Activated CD4-positive, alpha-beta T cell treated with anti-CD3 and anti-CD28 coated beads, Interleukin-2, amount 10 ng/mL, durations not matched to agents 7 days and 5 days (primary cell): ENCODE measurements around the gene MACF1. TPM values are rescaled to one million over a fixed set of nuclear protein-coding genes. Genes with fewer than 3 reads are reported as not detected.

Source experiments
- CTCF ChIA-PET: fragments of 350-600 bp; sonication (Branson Sonifier 250); formaldehyde crosslinking; loops from one replicate; lab custom pipeline; 2021; ENCODE audit warnings: antibody characterized with exemption; lab: Charles Lee
- POLR2A ChIA-PET: fragments of 350-600 bp; sonication (Branson Sonifier 250); formaldehyde crosslinking; loops from one replicate; lab custom pipeline; 2021; ENCODE audit warnings: antibody characterized with exemption; lab: Charles Lee
- DNase-seq: peaks from one replicate; pipeline ENCODE4 v3.0.0-alpha.2; 2020
- H3K27ac Mint-ChIP-seq: one replicate; pipeline ENCODE4 v1.8.0; 2021; ENCODE audit warnings: mild to moderate bottlenecking, moderate library complexity, mixed read lengths
- H3K27me3 Mint-ChIP-seq: one replicate; pipeline ENCODE4 v1.8.0; 2021; ENCODE audit warnings: mixed read lengths
- H3K36me3 Mint-ChIP-seq: one replicate; pipeline ENCODE4 v1.8.0; 2021; ENCODE audit warnings: low read depth, mixed read lengths
- H3K4me1 Mint-ChIP-seq: one replicate; pipeline ENCODE4 v1.8.0; 2021; ENCODE audit warnings: mixed read lengths
- H3K4me3 Mint-ChIP-seq: one replicate; pipeline ENCODE4 v1.8.0; 2021; ENCODE audit warnings: mild to moderate bottlenecking, moderate library complexity, mixed read lengths
- H3K9me3 Mint-ChIP-seq: one replicate; pipeline ENCODE4 v1.8.0; 2021; ENCODE audit warnings: mixed read lengths
- total RNA-seq, 2 experiments: library from RNA; stranded (reverse); gene quantifications; one replicate each; pipeline ENCODE4 v1.2.3, GENCODE V29; 2021

MACF1 gene
- total RNA-seq, 2 experiments from 2014 or later, result 375 to 395 TPM

GRCh38 chr1:39301606-39302005 is 97.1 kb downstream of the MACF1 start:
- Mint-ChIP-seq H3K4me3 (no peak overlapping the region), H3K4me1 (peaks cover 2% of the 10 kb centered on the region), H3K9me3 (no peaks in the 10 kb centered on the region), H3K27me3 (no peaks in the 10 kb centered on the region), H3K27ac (no peak overlapping the region), H3K36me3 (peaks cover 54% of the 10 kb centered on the region)
- CTCF ChIA-PET, result no interaction called here
- DNase-seq, result no peak
- POLR2A ChIA-PET, result no interaction called here

- DNase-seq, result no peak
- Mint-ChIP-seq H3K27me3 (no peaks in the 10 kb centered on the region), H3K4me1 (peaks cover 2% of the 10 kb centered on the region), H3K9me3 (no peaks in the 10 kb centered on the region), H3K27ac (no peak overlapping the region), H3K4me3 (no peak overlapping the region), H3K36me3 (peaks cover 52% of the 10 kb centered on the region)
- POLR2A ChIA-PET, result no interaction called here
- CTCF ChIA-PET, result interaction anchor here (0.6 to 0.7 kb wide), 2 partner anchors 9 to 1352 kb away, joined by 3 to 5 read pairs; no protein-coding TSS in a partner anchor
These were observed 101.1 kb downstream of the MACF1 start for GRCh38 chr1:39305555-39305954.

GRCh38 chr1:39310015-39310414 is 105.5 kb downstream of the MACF1 start:
- no peak overlapping the region for H3K27ac Mint-ChIP-seq

GRCh38 chr1:39310691-39311090 is 106.2 kb downstream of the MACF1 start:
- POLR2A ChIA-PET, result no interaction called here
- no peaks in the 10 kb centered on the region for H3K9me3 Mint-ChIP-seq
- peaks cover 2% of the 10 kb centered on the region for H3K4me1 Mint-ChIP-seq
- peaks cover 52% of the 10 kb centered on the region for H3K36me3 Mint-ChIP-seq
- no peak overlapping the region for H3K27ac Mint-ChIP-seq
- H3K27me3 Mint-ChIP-seq, result no peaks in the 10 kb centered on the region
- no peak for DNase-seq
- no peak overlapping the region for H3K4me3 Mint-ChIP-seq
- CTCF ChIA-PET, result interaction anchor here (1.1 to 1.5 kb wide), 3 partner anchors 9 to 144 kb away, joined by 4 read pairs; no protein-coding TSS in a partner anchor

More at GRCh38 chr1:39310015-39310414, 105.5 kb downstream of the MACF1 start:
- Mint-ChIP-seq H3K27me3 (no peaks in the 10 kb centered on the region), H3K4me1 (peaks cover 2% of the 10 kb centered on the region), H3K4me3 (no peak overlapping the region), H3K9me3 (no peaks in the 10 kb centered on the region), H3K36me3 (peaks cover 49% of the 10 kb centered on the region)
- no peak for DNase-seq
- ChIA-PET POLR2A (no interaction called here), CTCF (interaction anchor here (1.0 to 2.0 kb wide), 5 partner anchors 9 to 145 kb away, joined by 4 read pairs; no protein-coding TSS in a partner anchor)

DNA sequence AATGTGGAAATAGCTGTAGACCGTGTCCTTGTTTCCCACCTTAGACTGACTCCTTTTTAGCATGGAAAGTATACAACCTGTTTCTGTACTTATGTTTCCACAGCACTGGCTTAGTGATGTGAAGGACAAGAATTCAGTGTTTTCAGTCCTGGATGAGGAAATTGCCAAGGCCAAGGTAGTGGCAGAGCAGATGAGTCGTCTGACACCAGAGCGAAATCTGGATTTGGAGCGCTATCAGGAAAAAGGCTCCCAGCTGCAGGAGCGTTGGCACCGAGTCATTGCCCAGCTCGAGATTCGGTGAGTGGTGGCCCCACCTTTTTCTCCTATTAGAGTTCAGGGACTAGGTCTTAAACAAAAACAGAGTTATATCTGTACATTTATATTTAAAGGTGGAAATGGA is 112.6 kb downstream of the MACF1 start:
- no peaks in the 10 kb centered on the region for H3K9me3 Mint-ChIP-seq
- DNase-seq, result no peak
- peaks cover 66% of the 10 kb centered on the region for H3K36me3 Mint-ChIP-seq
- H3K4me3 Mint-ChIP-seq, result no peak overlapping the region
- peaks cover 7% of the 10 kb centered on the region for H3K4me1 Mint-ChIP-seq
- POLR2A ChIA-PET, result no interaction called here
- no peak overlapping the region for H3K27ac Mint-ChIP-seq
- CTCF ChIA-PET, result interaction anchor here (1.7 to 2.1 kb wide), 2 partner anchors 12 to 17 kb away, joined by 3 to 5 read pairs; no protein-coding TSS in a partner anchor
- H3K27me3 Mint-ChIP-seq, result no peaks in the 10 kb centered on the region

GRCh38 chr1:39317910-39318633 is 113.6 kb downstream of the MACF1 start:
- no peaks in the 10 kb centered on the region for H3K27me3 Mint-ChIP-seq
- H3K36me3 Mint-ChIP-seq, result peaks cover 67% of the 10 kb centered on the region
- no peak for DNase-seq
- no peak overlapping the region for H3K4me3 Mint-ChIP-seq
- CTCF ChIA-PET, result interaction anchor here (1.7 to 2.1 kb wide), 3 partner anchors 11 to 134 kb away, joined by 3 to 5 read pairs (median 5); no protein-coding TSS in a partner anchor
- no peak overlapping the region for H3K27ac Mint-ChIP-seq
- peaks cover 7% of the 10 kb centered on the region for H3K4me1 Mint-ChIP-seq
- no peaks in the 10 kb centered on the region for H3K9me3 Mint-ChIP-seq
- POLR2A ChIA-PET, result no interaction called here

DNA sequence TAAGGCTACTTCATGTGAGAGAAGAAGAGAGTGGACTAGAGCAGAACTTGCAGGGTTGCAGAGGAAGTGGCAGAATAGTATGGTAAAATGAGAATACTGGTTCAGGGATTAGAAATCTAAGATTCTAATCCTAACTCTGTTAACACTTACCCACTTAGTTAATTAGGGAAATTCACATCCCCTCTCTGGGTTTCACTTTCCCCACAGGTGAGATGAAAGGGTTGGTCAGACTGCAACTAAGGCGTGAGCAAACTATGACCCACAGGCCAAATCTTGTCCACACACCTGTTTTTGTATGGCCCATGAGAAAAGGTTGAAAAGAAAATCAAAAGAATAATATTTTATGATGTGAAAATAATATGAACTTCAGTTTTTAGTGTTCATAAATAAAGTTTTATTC is 117.5 kb downstream of the MACF1 start:
- H3K9me3 Mint-ChIP-seq, result no peaks in the 10 kb centered on the region
- no peaks in the 10 kb centered on the region for H3K27me3 Mint-ChIP-seq
- ChIA-PET POLR2A (no interaction called here), CTCF (no interaction called here)
- no peak overlapping the region for H3K4me3 Mint-ChIP-seq
- H3K36me3 Mint-ChIP-seq, result peaks cover 60% of the 10 kb centered on the region
- no peak overlapping the region for H3K27ac Mint-ChIP-seq
- no peak for DNase-seq
- H3K4me1 Mint-ChIP-seq, result peaks cover 8% of the 10 kb centered on the region

GRCh38 chr1:39322431-39322830 is 117.9 kb downstream of the MACF1 start:
- ChIA-PET POLR2A (no interaction called here), CTCF (no interaction called here)
- Mint-ChIP-seq H3K4me1 (peaks cover 12% of the 10 kb centered on the region), H3K9me3 (no peaks in the 10 kb centered on the region), H3K36me3 (peaks cover 61% of the 10 kb centered on the region), H3K27ac (no peak overlapping the region), H3K4me3 (no peak overlapping the region), H3K27me3 (no peaks in the 10 kb centered on the region)
- DNase-seq, result no peak

DNA sequence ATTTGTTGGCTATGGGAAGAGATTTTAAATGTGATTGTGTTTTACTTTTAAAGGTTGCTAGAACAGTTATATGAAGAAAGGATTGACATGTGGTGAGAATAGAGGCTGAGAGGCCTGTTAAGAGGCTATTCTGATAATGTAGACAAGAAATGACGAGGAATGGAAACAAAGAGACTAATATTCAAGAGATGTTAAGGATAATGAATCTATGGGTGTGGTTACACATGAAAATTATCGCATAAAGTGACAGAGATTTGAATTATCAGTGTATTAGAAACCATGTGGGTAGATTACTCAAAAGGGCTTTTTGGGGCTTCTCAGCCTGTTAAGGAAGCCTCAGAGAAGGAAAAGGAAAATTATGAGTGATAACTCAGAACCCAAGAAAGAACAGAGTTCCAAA is 120.4 kb downstream of the MACF1 start:
- Mint-ChIP-seq H3K4me3 (no peak overlapping the region), H3K27me3 (no peaks in the 10 kb centered on the region), H3K27ac (no peak overlapping the region), H3K9me3 (no peaks in the 10 kb centered on the region), H3K36me3 (peaks cover 59% of the 10 kb centered on the region), H3K4me1 (peaks cover 21% of the 10 kb centered on the region)
- POLR2A ChIA-PET, result no interaction called here
- DNase-seq, result no peak
- CTCF ChIA-PET, result no interaction called here

DNA sequence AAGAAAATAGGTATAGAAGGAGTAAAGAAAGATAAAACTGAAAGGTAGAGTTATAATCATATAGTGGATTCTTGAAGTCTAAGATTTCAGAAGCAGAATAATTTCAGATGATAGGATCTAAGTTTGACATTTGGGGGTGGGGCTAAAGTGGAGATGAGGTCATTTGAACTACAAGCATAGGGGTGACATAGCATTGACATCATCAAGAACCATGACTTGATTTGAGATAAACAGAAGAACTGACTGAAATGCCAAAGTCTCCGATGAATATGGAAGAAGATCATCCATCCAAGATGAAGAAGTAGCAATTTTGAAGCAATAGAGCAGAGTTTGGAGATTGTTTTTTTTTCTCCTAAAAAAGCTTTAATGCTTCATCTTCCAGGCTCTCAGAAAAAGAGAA is 122.3 kb downstream of the MACF1 start:
- H3K4me1 Mint-ChIP-seq, result peaks cover 24% of the 10 kb centered on the region
- H3K4me3 Mint-ChIP-seq, result no peak overlapping the region
- H3K27ac Mint-ChIP-seq, result no peak overlapping the region
- no peak for DNase-seq
- peaks cover 64% of the 10 kb centered on the region for H3K36me3 Mint-ChIP-seq
- POLR2A ChIA-PET, result interaction anchor here (0.7 kb wide), 1 partner anchor 9 kb away, joined by 5 read pairs; no protein-coding TSS in a partner anchor
- no peaks in the 10 kb centered on the region for H3K27me3 Mint-ChIP-seq
- CTCF ChIA-PET, result interaction anchor here (0.7 kb wide), 1 partner anchor 211 kb away, joined by 4 read pairs; no protein-coding TSS in a partner anchor
- no peaks in the 10 kb centered on the region for H3K9me3 Mint-ChIP-seq

- DNase-seq, result no peak
These were observed 123.6 kb downstream of the MACF1 start for GRCh38 chr1:39328095-39328494.

GRCh38 chr1:39328586-39329121 is 124.2 kb downstream of the MACF1 start:
- Mint-ChIP-seq H3K27me3 (no peaks in the 10 kb centered on the region), H3K9me3 (no peaks in the 10 kb centered on the region), H3K4me1 (peaks cover 36% of the 10 kb centered on the region), H3K4me3 (peak overlapping the region; percentile 65), H3K27ac (peak overlapping the region; percentile 65), H3K36me3 (peaks cover 70% of the 10 kb centered on the region)
- POLR2A ChIA-PET, result no interaction called here
- no peak for DNase-seq
- CTCF ChIA-PET, result interaction anchor here (1.7 kb wide), 2 partner anchors 11 to 136 kb away, joined by 4 to 5 read pairs; no protein-coding TSS in a partner anchor

More at GRCh38 chr1:39328095-39328494, 123.6 kb downstream of the MACF1 start:
- Mint-ChIP-seq H3K4me1 (peaks cover 35% of the 10 kb centered on the region), H3K9me3 (no peaks in the 10 kb centered on the region), H3K27me3 (no peaks in the 10 kb centered on the region), H3K4me3 (peak overlapping the region; percentile 65), H3K27ac (peak overlapping the region; percentile 65), H3K36me3 (peaks cover 66% of the 10 kb centered on the region)
- ChIA-PET CTCF (interaction anchor here (1.7 kb wide), 2 partner anchors 10 to 136 kb away, joined by 4 to 5 read pairs; no protein-coding TSS in a partner anchor), POLR2A (no interaction called here)

- H3K9me3 Mint-ChIP-seq, result no peaks in the 10 kb centered on the region
- peak overlapping the region; percentile 10 for H3K27ac Mint-ChIP-seq
- ChIA-PET POLR2A (no interaction called here), CTCF (interaction anchor here (1.7 kb wide), 1 partner anchor 22 kb away, joined by 5 read pairs; no protein-coding TSS in a partner anchor)
- peaks cover 87% of the 10 kb centered on the region for H3K36me3 Mint-ChIP-seq
- no peak overlapping the region for H3K4me3 Mint-ChIP-seq
- no peak for DNase-seq
- H3K4me1 Mint-ChIP-seq, result peaks cover 47% of the 10 kb centered on the region
- no peaks in the 10 kb centered on the region for H3K27me3 Mint-ChIP-seq
These were observed 127.2 kb downstream of the MACF1 start for GRCh38 chr1:39331647-39332046.
